NOMO-1 (cell line): ENCODE results near the gene KIDINS220.
A peak's percentile ranks its signal among the peaks of the same experiment; 100 is the strongest.

Source experiments
- DNase-seq, 2 experiments: peaks; one replicate each; lab custom pipeline; 2025; ENCODE audit not compliant: unreplicated experiment in 2 of 2; lab: John Stamatoyannopoulos, UW

The KIDINS220 gene

DNA sequence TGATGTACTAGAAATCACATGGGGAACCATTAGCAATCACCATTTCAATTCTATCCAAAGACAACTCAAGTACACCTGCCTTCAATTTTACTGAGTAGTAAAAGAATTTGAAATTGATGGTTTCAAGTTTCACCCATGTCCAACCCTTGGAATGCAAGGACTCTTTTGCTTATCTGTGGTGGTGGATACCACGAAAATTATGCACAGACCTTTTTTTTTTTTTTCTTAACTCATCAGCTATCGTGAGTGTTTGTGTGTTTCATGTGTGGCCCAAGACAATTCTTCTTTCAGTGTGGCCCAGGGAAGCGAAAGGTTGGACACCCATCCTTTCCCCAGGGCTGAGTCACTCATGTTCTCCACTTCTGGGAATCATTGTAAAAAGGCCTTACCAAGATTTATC lies 132.5 kb downstream of the KIDINS220 start:
- DNase-seq = no peak

DNA sequence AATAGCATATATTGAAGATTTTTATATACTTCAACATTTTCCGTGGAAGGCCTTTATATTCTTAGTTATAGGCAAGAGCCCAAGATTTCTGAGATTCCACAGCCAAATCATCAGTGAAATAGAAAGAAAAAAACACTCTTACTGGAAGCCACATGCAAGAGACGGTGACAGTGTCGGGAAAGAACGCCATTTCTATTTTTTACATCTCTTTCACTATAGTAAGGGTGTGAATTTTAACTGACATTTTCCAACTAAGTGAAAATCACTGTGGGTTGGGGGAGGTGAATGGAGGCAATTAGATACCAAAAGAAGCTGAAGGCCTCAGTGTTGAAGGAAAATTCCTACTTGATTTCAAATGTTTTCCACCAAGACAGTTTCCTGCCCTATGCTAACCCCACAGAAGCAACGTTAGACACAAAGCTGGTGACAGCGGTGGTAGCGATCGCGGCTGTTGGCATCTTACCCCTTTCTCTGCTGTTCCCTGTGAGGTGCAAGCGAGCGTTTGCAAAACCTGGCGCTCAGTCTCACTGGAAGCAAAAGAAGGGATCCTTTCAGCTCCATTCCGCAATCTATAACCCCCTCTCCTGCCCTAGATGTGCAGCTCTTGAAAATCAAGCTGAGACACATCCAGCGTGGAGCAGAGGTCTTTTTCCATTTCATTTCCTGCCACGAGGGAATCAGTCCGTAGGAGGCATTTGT lies 135.6 kb downstream of the KIDINS220 start:
- DNase-seq = no peak

DNA sequence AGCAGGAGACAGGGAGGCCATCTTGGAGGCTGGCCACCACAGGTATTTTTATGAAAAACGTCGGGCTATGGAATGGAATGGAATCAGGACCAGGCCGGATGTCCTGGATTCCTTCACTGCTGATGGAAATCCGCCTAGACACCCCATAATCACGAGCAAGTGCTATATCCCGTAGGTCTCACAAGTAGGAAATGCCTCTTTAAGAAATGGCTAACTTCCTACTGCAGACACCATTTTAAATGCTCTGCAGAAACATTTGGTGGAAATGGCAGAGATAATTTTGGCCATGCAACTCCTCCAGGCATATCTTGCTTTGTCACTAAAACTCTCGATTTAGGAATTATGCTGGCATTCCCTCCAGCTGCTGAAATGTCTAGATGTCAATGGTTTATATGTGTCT lies 137.6 kb downstream of the KIDINS220 start:
- DNase-seq = no peak

DNA sequence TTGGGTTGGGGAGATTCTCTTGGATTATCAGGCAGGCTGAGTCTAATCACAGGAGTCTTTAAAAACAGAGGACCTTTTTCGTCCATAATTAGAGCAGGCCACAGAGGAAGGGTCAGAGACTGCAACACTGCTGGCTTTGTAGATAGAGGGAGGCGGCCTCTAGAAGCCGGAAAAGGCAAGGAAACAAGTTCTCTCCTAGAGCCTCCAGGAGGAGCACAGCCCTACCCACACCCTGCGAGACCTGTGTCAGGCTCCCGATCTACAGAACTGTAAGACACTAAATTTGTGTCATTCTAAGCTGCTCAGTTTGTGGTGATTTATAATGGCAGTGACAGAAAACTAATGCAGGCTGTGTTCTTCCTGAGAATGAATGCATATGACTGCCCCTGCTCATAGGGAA lies 140.2 kb downstream of the KIDINS220 start:
- no peak for DNase-seq

DNA sequence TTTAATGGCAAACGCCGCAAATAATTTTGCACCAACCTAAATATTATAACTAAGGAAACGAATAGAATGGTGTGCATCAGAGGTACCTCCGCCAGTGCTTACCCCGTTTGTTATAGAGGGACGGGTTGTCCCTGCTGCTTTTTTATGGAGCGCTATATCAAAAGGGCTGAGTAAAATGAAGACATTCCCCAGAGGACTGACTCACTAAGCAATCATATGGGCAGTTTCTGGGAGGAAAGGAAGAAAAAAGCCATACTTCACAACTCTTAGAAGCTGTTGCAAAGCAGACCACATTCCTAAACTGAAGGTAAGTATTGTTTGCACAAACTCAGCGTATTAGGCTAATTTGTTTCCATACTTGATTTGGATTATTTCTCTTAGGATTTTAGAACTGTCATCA lies 142.7 kb downstream of the KIDINS220 start:
- no peak for DNase-seq

DNA sequence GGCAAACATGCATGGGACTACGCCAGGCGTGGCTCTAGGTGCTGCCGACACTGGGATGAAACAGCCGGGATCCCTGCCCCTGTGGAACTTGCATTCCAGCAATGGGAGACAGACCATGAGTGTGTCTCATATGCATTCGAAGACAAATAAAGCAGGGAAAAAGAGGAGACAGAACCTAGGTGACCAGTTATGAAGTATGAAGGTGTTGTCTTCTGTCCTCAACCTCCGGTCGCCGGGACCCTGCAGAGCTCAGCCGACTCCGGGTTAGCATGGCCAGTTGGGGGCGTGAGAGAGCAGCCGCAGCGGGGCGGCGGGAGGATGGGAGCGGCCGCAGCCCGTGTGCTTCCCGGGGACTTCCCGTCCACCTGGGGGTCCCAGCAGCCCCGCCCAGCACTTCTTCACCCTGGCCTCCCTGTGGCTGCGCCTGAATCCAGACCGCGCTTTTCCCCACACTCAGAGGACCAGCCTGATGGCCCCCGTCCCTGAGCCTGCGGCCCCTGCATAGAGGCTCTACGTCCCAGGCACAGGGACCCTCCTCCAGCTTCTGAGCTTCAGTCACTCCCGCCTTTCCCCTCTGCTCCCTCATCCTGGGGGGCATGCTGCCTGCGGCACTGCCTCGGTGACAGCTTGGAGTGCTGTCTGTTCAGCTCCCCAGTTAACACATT lies 144.1 kb downstream of the KIDINS220 start:
- peak in 1 of 2 experiments; percentile 22 for DNase-seq

DNA sequence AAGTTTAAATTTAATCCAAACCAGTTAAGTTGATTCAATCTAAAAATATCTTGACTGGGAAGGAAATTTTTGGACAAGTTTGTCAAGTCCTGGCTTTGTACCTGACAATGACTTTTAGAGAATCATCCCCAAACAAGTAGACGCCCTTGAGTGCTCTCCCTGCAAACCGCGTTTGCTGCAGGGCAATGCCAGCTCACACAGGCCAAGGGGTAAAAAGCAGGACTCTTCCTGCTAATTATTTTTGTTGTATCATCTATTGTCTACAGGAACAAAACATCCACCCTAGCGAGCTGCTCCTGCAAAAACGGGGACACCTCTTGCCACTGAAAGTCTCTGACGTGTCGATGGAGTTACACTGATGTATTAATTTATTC lies 144.6 kb downstream of the KIDINS220 start:
- no peak for DNase-seq

DNA sequence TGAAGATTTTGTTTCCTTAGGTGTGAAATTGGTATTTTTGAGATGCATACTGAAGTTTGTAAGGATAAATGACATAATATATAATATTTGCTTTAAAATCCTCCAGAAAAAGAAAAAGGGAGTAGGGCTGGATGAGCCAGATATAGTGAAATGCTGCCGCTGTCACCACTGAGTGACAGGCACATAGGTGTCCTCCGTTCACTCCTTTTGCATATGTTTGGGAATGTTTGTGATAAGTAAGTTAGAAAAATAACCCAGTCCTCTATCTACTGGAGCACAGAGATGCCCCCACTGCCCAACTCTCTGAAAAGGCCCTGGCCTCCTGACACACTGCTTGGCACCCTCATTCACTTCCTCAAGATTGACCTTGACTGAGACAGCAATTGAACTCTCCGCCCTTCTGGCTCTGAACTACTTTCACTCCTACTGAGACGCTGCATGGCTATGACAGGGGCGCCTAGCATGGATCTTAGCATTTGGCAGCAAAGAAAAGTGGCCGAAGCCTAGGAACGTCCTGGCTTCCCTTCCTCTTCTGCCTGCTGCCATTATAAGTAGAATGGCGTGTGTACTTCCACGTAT lies 145.5 kb downstream of the KIDINS220 start:
- DNase-seq = no peak

DNA sequence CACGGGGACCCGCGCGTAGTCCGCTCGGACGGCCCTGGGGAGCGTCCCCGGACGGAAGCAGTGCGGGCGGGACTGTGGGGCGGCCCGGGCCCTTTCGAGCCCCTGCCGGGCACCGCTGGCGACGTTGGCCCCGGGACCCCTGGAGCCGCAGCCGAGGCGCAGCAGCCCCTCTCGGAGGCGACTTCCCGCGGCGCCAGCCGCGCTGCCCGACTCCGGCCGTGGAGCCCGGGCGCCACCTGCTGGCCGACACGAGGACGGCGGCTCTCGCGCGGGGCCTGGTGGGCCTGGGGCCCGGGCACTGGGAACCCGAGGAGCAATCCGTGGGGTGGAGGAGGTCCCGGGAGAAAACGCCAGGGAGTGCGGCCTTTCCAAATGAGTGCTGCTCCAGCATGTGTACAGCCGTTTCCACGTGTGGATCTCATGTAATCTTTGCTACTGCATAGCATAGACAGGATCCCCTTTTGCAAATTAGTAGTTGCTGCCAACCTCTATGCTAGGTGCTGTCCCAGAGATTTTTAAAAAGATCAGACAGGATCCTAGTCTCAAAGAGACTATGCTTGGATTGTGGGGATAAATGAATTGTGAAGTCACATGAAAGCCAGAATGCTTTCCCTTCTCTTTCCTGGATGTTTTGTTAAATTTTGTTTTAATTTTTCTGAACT lies 151.6 kb downstream of the KIDINS220 start:
- DNase-seq = peak; percentile 60 to 65

DNA sequence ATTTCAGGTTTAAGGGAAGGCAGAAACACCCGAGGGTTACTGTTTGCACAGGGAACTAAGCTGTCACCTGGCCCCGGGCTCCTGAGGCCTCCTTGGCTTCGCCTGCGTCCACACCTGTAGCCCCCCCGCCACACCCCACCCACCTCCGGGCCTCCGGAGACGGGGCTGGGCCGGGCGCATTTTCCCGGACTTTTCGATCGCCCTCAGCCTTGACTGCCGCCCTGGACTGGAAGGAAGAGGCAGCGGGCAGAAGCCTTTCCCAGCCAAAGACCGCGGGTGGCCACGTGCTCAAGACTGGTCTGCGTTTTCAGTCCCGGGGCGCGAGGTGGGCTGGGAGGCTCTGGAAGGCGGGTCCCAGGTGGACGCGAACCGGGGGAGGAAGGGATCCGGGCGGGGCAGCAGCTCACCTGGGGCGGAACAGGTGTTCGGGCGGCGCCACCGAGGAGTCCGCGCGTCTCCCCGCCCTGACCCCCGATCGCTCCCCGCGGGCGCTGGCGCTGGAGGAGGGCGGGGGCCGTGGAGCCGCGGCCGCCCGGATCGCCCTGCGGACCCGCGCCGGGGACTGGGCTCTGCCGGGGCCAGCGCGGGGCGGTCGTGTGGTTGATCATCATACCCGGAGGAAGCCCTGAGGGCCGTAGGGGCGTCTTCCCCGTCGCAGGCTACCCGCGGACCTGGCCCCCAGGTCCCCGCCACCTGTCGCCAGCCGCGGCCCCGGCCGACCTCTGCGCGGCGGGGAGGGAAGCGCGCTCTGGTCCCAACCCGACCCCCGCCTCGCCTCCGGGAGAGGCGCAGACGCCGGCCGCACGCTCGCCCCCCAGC lies 152.3 kb downstream of the KIDINS220 start:
- DNase-seq = peak; percentile 14 to 49

DNA sequence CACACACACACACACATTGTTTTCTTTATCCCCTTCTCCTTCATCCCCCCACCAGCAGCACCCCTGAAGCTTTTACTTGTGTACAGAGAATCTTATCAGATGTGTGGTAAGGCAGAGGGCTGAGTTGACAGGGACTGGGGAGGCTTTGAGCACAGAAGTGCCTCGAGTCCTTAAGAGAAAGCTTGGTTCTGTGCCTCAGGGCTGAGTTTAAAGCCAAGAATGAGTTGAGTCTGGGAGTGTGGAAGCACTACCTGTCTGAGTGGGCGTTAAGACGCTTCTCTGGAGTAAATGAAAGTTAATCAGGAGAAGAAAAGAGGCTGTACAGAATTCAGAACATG lies 152.9 kb downstream of the KIDINS220 start:
- DNase-seq = peak; percentile 33 to 46

DNA sequence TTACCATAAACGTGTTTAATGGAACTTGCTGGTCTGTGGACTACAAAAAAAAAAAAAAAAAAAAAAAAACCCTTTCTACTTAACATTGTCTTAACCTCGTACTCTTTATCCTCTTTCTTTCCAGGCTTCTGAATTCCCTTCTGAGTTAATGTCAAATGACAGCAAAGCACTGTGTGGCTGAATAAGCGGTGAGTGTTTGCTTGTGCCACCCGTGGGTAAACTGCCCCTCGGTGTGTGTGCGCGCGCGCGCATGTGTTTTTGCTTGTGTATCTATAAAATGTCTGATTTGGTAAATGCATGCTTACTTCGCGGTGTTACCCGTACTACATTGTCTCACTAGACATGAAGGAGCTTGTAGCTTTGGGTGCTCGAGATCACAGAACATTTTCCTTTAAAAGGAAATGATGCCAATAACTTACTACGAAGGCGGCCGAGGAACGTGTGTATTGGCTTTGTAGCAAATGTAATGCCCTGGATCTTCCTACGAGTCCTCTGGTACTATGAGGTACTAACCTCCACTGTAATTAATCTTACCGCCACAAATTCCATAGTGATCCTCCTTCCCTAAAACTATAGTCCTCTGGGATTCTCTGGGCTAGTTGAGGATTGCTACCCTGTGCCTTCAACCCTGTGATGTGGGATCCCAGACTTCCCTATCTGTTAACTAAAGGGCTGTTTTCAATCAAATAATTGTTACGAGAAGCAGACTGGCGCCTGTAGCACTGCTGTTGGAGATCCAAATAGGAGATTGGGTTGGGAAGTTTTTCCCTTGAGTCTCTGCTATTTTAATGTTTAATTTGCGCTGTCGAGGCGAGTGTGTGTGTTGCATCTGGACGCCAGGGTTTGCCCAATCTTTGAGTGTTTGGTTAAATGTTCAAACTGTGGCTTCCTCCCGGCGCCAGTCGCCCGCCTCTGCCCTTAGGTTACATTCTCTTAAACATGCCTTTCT lies 154.4 kb downstream of the KIDINS220 start:
- peak; percentile 40 to 64 for DNase-seq

DNA sequence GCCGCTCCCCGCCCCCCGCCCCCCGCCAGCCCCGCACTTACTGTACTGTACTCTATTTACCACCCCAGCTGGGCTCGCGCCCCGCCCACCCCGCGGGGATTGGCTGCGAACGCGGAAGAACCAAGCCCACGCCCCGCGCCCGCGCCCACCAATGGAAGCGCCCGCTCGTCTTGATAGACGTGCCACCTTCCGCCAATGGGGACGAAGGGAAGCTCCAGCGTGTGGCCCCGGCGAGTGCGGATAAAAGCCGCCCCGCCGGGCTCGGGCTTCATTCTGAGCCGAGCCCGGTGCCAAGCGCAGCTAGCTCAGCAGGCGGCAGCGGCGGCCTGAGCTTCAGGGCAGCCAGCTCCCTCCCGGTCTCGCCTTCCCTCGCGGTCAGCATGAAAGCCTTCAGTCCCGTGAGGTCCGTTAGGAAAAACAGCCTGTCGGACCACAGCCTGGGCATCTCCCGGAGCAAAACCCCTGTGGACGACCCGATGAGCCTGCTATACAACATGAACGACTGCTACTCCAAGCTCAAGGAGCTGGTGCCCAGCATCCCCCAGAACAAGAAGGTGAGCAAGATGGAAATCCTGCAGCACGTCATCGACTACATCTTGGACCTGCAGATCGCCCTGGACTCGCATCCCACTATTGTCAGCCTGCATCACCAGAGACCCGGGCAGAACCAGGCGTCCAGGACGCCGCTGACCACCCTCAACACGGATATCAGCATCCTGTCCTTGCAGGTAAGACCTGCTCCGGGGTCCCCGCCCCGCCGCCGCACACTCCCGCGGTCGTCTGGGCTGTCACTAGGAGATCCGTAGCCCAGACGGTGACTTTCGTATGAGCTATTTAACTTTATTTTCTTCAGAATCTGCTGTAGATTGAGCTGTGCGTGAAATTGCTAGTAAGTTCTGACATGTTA lies 155.4 kb downstream of the KIDINS220 start, which contains the start of gene ID2:
ID2 (plus strand) TSS at position 271 of the 907 bp plus-strand sequence; CDS start at position 381, 110 bp downstream.
- DNase-seq = peak; percentile 95 to 98

DNA sequence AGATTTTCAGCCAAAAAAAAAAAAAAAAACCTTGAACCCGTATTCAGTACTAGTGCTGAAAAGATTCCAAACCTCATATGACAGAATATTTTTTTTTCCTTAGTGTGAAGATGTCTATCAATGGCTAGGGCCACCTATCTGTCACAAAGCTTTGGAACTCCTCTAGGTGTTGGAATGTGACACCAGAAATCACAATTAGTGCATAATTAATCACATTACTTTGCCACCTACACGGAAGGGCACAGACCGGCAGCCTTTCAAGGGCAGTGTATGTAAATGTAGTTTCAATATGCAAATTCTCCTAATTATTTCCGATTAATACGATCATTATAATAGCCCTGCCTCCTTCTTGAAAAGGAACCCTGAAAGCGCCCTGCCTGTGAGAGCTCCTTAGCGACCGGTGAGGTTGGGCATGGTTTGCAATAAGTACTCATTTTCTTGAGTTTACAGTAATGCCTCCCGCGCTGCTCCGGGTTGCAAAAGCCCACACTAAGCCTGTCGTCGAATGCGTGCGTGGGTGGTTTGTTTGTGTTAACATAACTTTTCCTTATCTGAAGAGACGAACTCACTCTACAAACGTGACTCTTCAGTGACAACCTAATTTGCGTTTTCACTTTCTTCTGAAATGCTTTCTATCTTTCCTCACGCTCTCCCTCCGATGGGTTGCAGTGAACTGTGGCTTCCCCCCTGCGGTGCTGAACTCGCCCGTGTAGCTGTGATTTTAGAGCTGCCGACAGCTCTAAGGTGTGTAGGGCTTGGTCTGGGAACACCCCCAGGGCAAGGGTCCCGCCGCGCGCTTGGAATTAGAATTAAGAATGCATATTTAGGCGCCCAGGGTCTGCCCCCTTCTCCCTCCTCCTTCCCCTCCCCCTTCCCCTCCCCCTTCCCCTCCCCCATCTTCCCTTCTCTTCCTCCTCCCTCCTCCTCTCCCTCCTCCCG lies 156.3 kb downstream of the KIDINS220 start:
- peak; percentile 69 to 92 for DNase-seq

DNA sequence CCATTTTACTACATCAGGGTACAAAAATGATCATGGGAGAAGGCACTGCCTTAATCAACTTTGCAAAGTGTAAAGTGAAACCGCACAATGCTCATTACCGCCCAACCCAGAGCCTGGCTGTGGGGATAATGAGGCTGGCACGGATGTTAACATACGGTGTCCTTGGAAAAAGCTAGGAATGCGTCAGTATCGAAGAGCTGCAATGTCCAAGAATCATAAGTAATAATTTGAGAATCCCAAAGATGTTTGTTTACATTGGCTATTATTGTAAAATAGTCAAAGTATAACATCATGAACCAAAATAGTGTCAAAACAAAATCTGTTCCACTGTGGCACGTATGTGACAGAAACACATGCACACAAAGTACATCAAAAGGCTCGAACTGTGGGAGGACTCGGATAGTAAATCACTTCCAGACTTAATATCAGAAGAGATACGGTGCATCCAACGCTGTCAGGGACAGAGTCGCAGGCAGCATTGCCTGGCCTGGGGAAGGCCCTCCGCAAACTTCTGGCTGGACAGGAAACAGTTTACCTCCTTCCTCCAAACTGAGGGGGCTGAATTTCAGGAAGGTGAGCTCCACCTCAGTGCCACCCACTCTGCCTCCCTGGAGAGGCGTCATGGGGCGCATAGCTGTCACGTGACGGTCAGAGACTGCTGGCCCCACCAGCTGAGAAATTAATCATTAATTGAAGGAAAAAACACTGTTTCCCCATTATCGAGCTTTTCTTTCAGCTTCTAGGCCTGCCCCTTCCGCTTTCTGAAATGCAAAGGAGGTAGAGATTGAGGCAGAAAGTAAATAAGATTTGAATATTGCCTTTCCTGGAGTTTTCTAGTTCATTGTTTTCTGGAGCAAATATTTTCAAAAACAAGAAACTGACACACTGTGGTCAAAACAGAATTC lies 157.3 kb downstream of the KIDINS220 start:
- peak; percentile 17 to 32 for DNase-seq

DNA sequence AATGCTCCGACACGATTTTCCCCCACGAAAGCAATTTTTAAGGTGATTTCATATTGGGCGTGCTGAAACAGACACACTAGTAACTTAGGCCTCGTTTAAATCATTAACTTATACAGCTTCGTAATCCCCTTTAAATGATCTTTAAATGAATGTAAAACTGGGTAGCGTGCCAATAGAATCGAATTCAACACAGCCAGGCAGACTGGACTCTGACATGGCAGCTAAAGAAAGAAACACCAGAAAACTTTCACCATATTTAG lies 157.9 kb downstream of the KIDINS220 start:
- DNase-seq = no peak
